ENCODE data around the gene KCND2.

KCND2 gene

GRCh38 chr7:120464104-120464503 is 191.1 kb downstream of the KCND2 start:
- no peak overlapping the region for H3K4me3 ChIP-seq (replicated peaks in 1 of 2; ENCODE audit: low read depth in 2 of 2, low read length in 2 of 2)
- no peak for TF ChIP-seq CTCF (IDR thresholded peaks at IDR 0.05; ENCODE audit: low read depth, low read length)
- DNase-seq (ENCODE audit: low read depth in 2 of 2): no peak

GRCh38 chr7:120467676-120468075 is 194.7 kb downstream of the KCND2 start:
- H3K4me3 ChIP-seq (replicated peaks in 1 of 2; ENCODE audit: low read depth in 2 of 2, low read length in 2 of 2): no peak overlapping the region
- no peak for TF ChIP-seq CTCF (IDR thresholded peaks at IDR 0.05; ENCODE audit: low read depth, low read length)

GRCh38 chr7:120468611-120469010 is 195.6 kb downstream of the KCND2 start:
- no peak for TF ChIP-seq CTCF (IDR thresholded peaks at IDR 0.05; ENCODE audit: low read depth, low read length)
- DNase-seq (ENCODE audit: low read depth in 2 of 2): no peak
- no peak overlapping the region for H3K4me3 ChIP-seq (replicated peaks in 1 of 2; ENCODE audit: low read depth in 2 of 2, low read length in 2 of 2)

More at GRCh38 chr7:120467676-120468075, 194.7 kb downstream of the KCND2 start:
- DNase-seq (ENCODE audit: low read depth in 2 of 2): no peak

GRCh38 chr7:120472892-120473291 is 199.9 kb downstream of the KCND2 start:
- DNase-seq (ENCODE audit: low read depth in 2 of 2): no peak
- H3K4me3 ChIP-seq (replicated peaks in 1 of 2; ENCODE audit: low read depth in 2 of 2, low read length in 2 of 2): no peak overlapping the region
- TF ChIP-seq CTCF (IDR thresholded peaks at IDR 0.05; ENCODE audit: low read depth, low read length): no peak

GRCh38 chr7:120473352-120473751 is 200.4 kb downstream of the KCND2 start:
- no peak for TF ChIP-seq CTCF (IDR thresholded peaks at IDR 0.05; ENCODE audit: low read depth, low read length)

GRCh38 chr7:120475994-120476393 is 203.0 kb downstream of the KCND2 start:
- H3K4me3 ChIP-seq (replicated peaks in 1 of 2; ENCODE audit: low read depth in 2 of 2, low read length in 2 of 2): no peak overlapping the region
- no peak for TF ChIP-seq CTCF (IDR thresholded peaks at IDR 0.05; ENCODE audit: low read depth, low read length)
- no peak for DNase-seq (ENCODE audit: low read depth in 2 of 2)

More at GRCh38 chr7:120473352-120473751, 200.4 kb downstream of the KCND2 start:
- DNase-seq (ENCODE audit: low read depth in 2 of 2): no peak
- H3K4me3 ChIP-seq (replicated peaks in 1 of 2; ENCODE audit: low read depth in 2 of 2, low read length in 2 of 2): no peak overlapping the region

DNA sequence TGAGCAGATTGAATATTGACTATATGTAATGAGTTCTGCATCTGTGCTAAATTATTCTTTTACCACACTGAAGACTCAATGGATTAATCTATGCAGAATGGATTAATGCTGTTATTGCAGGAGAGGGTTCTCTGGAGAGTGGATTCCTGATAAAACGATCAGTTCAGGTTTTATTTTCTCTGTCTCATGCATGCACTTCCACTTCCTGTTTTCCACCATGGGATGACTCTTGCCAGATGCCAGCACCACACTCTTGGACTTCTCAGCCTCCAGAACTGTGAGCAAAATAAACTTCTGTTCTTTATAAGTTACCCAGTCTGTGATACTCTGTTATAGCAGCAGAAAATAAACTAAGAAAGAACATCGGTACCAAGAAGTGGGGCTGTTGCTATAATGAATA is 207.5 kb downstream of the KCND2 start:
- no peak overlapping the region for H3K4me3 ChIP-seq (replicated peaks in 1 of 2; ENCODE audit: low read depth in 2 of 2, low read length in 2 of 2)
- DNase-seq (ENCODE audit: low read depth in 2 of 2): no peak
- TF ChIP-seq CTCF (IDR thresholded peaks at IDR 0.05; ENCODE audit: low read depth, low read length): no peak
